ENCODE data around the gene SLC35E2B.
"Not testable (repeated sequence)": the region's sequence is repeated elsewhere in the genome, so short reads cannot be mapped to it uniquely, and the experiment has no call there.

SLC35E2B gene

GRCh38 chr1:1721201-1721600 is 28.6 kb upstream of the SLC35E2B start:
- ChIA-PET CTCF (no interaction called here), POLR2A (no interaction called here)
- DNase-seq (ENCODE audit: extremely low spot score), result no peak
- no peak for TF ChIP-seq CTCF (IDR thresholded peaks at IDR 0.05; ENCODE audit: control extremely low read depth, extremely low read depth, low read depth, missing control alignments)

- CTCF ChIA-PET, result not testable (repeated sequence)
Observed at GRCh38 chr1:1715109-1715883, 22.7 kb upstream of the SLC35E2B start.

GRCh38 chr1:1707897-1708296 is 15.3 kb upstream of the SLC35E2B start:
- DNase-seq (ENCODE audit: extremely low spot score); POLR2A ChIA-PET; CTCF ChIA-PET: not testable (repeated sequence)

More at GRCh38 chr1:1715109-1715883, 22.7 kb upstream of the SLC35E2B start:
- DNase-seq (ENCODE audit: extremely low spot score), result not testable (repeated sequence)
- POLR2A ChIA-PET, result interaction anchor here (0.6 kb wide), 1 partner anchor 811 kb away, joined by 4 read pairs; no protein-coding TSS in a partner anchor

DNA sequence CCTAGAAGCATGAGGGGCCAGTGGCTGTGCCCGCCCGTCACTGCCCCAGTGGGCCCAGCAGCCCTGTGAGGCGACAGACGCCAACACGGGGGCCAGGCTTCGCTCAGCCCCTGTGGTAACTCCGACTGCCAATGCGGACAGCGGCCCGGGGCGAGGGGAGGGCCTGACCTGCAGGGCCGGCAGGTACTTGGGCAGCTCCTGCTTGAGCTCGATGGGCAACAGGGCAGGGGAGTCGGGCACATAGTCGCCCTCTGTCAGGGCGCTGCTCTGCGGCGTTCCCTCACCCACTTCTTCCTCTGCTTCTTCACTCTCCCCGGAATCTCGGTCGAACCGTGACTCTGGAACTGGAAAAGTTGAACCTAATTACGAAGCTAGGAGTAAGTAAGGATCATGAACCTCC is 14.6 kb upstream of the SLC35E2B start:
- DNase-seq (ENCODE audit: extremely low spot score); POLR2A ChIA-PET; CTCF ChIA-PET: not testable (repeated sequence)

- POLR2A ChIA-PET; DNase-seq (ENCODE audit: extremely low spot score); CTCF ChIA-PET: not testable (repeated sequence)
Observed at GRCh38 chr1:1705623-1706022, 13.0 kb upstream of the SLC35E2B start.

DNA sequence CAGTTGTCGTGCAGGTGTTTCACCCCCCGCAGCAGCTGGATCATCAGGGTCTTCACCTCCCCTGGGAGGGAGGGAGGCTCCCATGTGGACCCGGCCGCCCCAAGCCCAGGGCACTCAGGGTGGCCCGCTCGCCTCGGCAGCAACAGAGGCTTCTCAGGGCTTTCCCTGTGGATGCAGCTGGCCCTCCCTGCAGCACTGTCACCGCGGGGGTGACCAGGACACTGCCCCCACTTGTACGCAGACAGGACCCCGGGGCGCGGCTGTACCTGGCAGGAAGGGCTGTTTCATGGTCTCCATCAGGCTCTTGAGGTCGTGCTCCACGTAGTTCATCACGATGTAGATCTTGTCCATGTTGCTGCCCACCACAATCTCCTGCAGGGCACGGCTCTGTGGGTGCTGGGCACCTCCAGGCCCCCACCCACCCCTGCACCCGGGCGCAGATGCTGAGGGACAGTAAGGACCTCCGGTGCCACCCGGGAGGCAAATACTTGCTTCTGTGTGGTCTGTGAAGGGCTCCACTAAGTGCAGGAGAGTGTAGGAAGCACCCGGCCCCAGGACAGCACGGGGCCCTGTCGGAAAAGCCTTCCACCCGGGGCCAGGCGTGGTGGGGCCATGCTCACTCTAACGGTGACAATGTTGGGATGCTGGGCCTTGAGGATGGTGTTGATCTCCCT is 11.8 kb upstream of the SLC35E2B start:
- DNase-seq (ENCODE audit: extremely low spot score); POLR2A ChIA-PET; CTCF ChIA-PET: not testable (repeated sequence)

DNA sequence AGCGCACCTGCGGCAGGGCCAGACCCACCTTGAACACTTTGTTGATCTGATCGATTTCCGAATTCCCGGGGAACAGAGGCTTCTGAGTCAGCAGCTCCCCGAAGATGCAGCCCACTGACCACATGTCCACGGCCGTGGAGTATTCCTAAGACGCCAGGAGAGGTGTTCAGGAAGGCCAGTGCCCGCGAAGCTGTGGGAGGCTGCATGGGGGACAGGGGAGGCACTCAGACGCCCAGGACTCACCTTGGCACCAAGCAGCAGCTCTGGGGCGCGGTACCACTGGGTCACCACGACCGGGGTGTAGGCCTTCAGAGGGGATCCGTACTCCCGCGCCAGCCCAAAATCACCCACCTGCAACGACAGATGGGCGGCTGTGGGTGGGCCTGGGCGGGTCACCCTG is 11.2 kb upstream of the SLC35E2B start:
- DNase-seq (ENCODE audit: extremely low spot score), result no peak
- ChIA-PET POLR2A (no interaction called here), CTCF (no interaction called here)
- no peak for TF ChIP-seq CTCF (IDR thresholded peaks at IDR 0.05; ENCODE audit: control extremely low read depth, extremely low read depth, low read depth, missing control alignments)

DNA sequence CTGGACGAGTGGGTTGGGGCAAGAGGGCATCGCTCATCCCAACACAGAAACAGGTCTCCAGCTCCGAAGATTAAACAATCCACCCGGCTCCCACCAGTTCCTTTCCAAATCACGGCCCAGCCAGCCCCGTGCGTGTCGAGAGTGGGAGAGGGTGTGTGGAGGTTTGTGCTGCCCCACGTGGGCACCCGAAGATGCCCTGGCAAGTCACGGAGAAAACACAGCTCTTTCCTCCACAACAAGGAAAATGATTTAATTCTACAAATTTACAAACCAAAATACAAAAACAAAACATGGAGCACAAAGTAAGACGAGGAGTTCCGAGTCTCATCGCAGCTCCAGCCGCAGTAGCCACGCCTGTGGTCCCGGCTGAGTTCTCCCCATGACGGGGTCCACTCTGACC is 9.9 kb upstream of the SLC35E2B start:
- DNase-seq (ENCODE audit: extremely low spot score); POLR2A ChIA-PET; CTCF ChIA-PET: not testable (repeated sequence)

- DNase-seq (ENCODE audit: extremely low spot score); POLR2A ChIA-PET; CTCF ChIA-PET: not testable (repeated sequence)
Observed at GRCh38 chr1:1700557-1700956, 8.0 kb upstream of the SLC35E2B start.

- CTCF ChIA-PET; POLR2A ChIA-PET; DNase-seq (ENCODE audit: extremely low spot score): not testable (repeated sequence)
Observed at GRCh38 chr1:1700067-1700466, 7.5 kb upstream of the SLC35E2B start.

- POLR2A ChIA-PET, CTCF ChIA-PET: not testable (repeated sequence)
Observed at GRCh38 chr1:1699061-1699460, 6.5 kb upstream of the SLC35E2B start.

DNA sequence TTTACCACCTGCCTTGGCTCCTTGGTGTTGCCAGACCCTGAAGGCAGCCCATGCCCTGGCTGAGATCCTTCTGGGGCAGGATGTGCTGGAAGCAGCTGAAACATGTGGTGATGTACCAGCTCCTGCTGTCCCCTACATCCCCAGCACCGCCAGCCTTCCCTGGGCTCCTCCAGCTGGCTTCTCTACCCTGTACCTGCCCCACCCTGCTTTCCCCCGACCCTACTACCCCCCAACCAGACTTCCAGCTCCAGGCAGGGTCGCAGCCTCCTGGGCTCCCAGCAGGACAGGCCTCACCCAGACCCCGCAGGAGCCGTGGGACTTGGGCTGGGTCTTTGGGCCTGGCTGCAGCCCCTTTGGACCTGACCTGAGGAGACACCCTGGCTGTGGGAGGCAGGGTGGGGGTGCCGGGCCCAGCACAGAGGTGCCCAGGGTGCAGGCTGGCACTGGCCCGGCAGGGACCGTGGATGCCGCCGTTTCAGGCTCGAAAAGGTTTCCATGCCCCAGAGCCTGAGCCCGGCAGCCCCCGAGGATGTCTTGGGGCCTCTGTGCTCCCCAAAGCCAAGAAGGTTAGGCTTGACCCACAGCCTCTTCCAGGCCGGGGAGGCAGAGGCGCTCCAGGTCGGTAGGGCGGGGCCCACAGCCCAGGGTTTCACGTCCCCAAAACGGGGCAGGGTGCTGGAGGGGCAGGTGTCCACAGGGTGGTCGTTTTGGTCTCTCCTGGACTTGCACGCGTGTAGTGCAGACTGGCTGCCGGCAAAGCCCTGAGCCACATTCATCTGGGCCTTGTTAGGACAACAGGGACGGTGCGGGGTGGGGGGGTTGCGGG is 5.0 kb upstream of the SLC35E2B start:
- DNase-seq (ENCODE audit: extremely low spot score); POLR2A ChIA-PET; CTCF ChIA-PET: not testable (repeated sequence)

More at GRCh38 chr1:1699061-1699460, 6.5 kb upstream of the SLC35E2B start:
- not testable (repeated sequence) for DNase-seq (ENCODE audit: extremely low spot score)

DNA sequence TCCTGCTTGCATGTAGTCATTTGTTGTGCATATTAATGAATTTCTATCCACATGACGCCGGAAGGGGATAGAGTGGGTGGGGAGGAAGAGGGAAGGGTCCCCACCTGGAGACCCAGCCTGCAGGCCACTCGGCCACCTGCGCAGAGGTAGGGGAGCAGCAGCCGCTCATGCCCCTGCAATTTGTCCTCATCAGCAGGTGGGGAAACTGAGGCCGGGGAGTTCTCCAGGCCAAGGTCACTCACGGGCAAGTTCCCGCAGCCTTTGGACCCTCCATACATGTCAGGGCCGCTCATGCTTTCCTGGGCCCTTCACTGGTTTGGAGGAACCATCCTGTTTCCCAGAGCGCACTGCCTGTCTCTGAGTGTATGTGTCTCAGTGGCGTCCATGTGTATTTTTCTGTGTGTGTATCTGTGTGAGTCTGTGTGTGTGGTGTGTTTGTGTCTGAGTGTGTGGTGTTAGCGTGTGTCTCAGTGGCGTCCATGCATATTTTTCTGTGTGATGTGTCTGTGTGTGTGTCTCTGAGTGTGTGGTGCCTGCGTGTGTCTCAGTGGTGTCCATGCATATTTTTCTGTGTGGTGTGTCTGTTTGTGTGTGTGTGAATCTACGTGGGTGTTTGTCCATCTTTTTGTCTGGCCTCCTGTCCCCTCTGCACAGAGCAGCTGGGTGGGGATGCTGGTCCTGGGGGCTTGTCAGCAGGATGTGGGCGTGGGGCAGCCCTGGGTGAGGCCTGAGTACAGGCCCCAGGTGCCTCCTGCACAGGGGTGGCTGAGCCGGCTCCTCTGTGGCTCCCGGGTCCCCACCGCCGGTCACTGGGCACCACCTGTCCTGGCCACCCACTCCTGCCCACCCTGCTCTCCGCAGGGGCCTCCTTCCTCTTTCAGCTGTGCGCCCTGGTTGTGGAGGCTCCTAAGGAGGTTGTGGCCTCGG is 4.1 kb upstream of the SLC35E2B start:
- CTCF ChIA-PET; POLR2A ChIA-PET; DNase-seq (ENCODE audit: extremely low spot score): not testable (repeated sequence)

DNA sequence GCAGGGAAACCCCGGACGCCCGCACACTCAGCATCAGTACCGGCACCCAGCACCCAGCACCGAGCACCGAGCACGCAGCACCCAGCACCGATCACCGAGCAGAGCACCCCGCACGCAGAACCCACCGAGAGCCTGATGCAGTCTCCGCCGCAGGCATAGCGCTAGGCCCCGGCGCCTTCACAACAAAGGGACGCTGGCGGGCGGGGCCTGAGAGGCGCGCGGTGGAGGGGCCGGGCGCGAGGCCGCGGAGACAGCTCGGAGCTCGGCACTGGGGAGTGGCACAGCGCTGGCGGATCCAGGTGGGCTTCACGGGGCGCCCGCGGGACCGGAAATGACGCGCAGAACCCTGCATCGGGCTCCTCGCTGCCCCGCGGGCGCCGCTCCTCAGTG is 276 bp downstream of the SLC35E2B start:
- POLR2A ChIA-PET; DNase-seq (ENCODE audit: extremely low spot score); CTCF ChIA-PET: not testable (repeated sequence)

GRCh38 chr1:1691443-1691842 is 1.2 kb downstream of the SLC35E2B start:
- DNase-seq (ENCODE audit: extremely low spot score); CTCF ChIA-PET; POLR2A ChIA-PET: not testable (repeated sequence)
